Motor neuron (in vitro differentiated cells): Measurements from ENCODE around the gene RGS12. TPM values are rescaled to one million over a fixed set of nuclear protein-coding genes. Genes with fewer than 3 reads are reported as not detected.
A peak's percentile ranks its signal among the peaks of the same experiment; 100 is the strongest.

Experiments
- ATAC-seq, 8 experiments: fragments of 200-7000 bp; cut with Tn5 transposase; replicated peaks in 6 of 8; 2 replicates each; pipeline ENCODE4 v1.8.0; 2021; ENCODE audit warnings: mild to moderate bottlenecking in 8 of 8, moderate library complexity in 8 of 8
- H3K27ac ChIP-seq, 2 donors: fragments of 250-450 bp; sonication (Bioruptor Pico); 2 replicates each; pipeline ENCODE4 v1.9.0; 2021; ENCODE audit warnings: antibody characterized with exemption in 2 of 2, mild to moderate bottlenecking in 2 of 2, moderate library complexity in 1 of 2
- H3K4me1 ChIP-seq, 2 donors: fragments of 250-450 bp; sonication (Bioruptor Pico); replicated peaks in 1 of 2; 2 replicates each; pipeline ENCODE4 v1.6.1; 2021; ENCODE audit warnings: antibody characterized with exemption in 2 of 2, mild to moderate bottlenecking in 2 of 2, moderate library complexity in 1 of 2
- H3K4me3 ChIP-seq, 5 donors: fragments of 250-450 bp; sonication (Bioruptor Pico); 2 replicates each; pipeline ENCODE4 v1.9.0; 2021; ENCODE audit warnings: antibody characterized with exemption in 5 of 5, mild to moderate bottlenecking in 5 of 5, moderate library complexity in 4 of 5
- WGBS, 10 experiments: fragments of 450-650 bp; shearing (Covaris generic); methylation state at CpG; one replicate each; pipeline ENCODE4 v1.0.0; 2022; 5-methylcytosine and 5-hydroxymethylcytosine counted together
- in situ Hi-C, 9 experiments: fragments of 400-800 bp; cut with MboI; loops; one replicate each; pipeline ENCODE4 v1.15.0; 2021; ENCODE audit warnings: low sequenced_read_pairs in 9 of 9, low pct_unique_long_range_greater_than_20kb in 2 of 9; ENCODE audit not compliant: unreplicated experiment in 9 of 9
- total RNA-seq, 8 experiments: library from RNA; unstranded; fragments of 300-600 nt; gene quantifications; 2 replicates each; pipeline versions ENCODE4 v1.2.3 to v1.2.4, GENCODE V29; 2022

RGS12 gene
- total RNA-seq, 8 experiments from 2014 or later = 11.8 to 38.3 (median 26.2) TPM

- WGBS, 10 experiments = 71 to 100% (median 90%) methylated on average over 1 to 11 of the region's 29 CpGs; no CpG with 5 or more reads in 2 of the 10 experiments
- in situ Hi-C loops = no loop called here
- peak in 2 of 8 experiments; percentile 27 to 44 for ATAC-seq
- H3K27ac ChIP-seq = no peak overlapping the region
- no peaks in the 10 kb centered on the region for H3K4me1 ChIP-seq
- no peak overlapping the region for H3K4me3 ChIP-seq
Observed at GRCh38 chr4:3257556-3258482, 35.0 kb upstream of the RGS12 start.

GRCh38 chr4:3261411-3262207, 31.2 kb upstream of the RGS12 start:
- Histone ChIP-seq H3K27ac (no peak overlapping the region), H3K4me1 (peaks cover 0 to 4% of the 10 kb centered on the region in 2 donors), H3K4me3 (no peak overlapping the region)
- 50 to 98% (median 86%) methylated on average over 3 to 12 of the region's 35 CpGs; no CpG with 5 or more reads in 2 of the 10 experiments for WGBS, 10 experiments
- in situ Hi-C loops = no loop called here
- ATAC-seq = no peak

DNA sequence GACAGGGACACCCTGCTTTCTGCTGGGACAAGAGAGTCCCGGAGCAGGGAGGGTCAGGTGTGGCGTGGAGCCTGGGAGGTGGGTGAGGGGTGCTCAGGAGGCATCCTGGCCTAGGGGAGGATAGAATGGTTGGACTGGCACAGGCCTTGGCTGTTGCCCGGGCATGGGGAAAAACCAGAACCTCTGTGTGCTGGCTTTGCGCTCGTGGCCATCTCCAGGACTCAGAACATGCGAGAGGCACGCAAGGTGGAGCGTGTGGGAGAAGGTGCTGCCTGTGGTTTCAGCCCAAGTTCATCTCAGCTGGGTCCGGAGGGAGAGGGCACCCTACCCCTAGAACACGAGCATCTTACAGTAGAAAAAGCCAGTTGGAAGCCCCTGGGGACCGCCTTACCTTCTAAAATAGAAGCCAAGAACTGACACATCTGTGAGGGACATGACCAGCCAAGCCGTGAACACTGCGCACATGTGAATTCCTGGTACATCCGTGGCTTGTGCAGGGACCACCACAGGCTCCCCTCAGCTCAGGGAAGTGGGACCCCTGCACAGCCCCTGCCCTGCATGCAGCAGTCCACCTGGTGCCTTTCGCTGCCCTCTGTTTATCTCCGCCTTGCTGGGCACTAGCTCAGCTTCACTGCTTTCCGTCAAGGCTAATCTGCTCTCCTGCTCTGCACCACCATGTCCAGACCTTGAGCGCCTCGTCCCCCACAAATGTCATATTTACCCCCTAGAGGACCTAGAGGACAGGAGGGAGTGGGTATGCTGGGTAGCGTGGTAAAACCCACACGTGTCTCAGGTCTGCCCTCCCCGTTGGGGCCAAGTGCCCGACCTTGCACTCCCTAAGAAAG, 30.4 kb upstream of the RGS12 start:
- Histone ChIP-seq H3K27ac (no peak overlapping the region), H3K4me3 (no peak overlapping the region), H3K4me1 (peaks cover 0 to 4% of the 10 kb centered on the region in 2 donors)
- WGBS, 10 experiments = 54 to 93% (median 82%) methylated on average over 4 to 11 of the region's 23 CpGs; no CpG with 5 or more reads in 4 of the 10 experiments
- no peak for ATAC-seq
- in situ Hi-C loops = no loop called here

GRCh38 chr4:3263053-3263875, 29.6 kb upstream of the RGS12 start:
- no peak overlapping the region for H3K27ac ChIP-seq
- 53 to 89% (median 75%) methylated on average over 1 to 17 of the region's 28 CpGs for WGBS, 10 experiments
- no peak overlapping the region for H3K4me3 ChIP-seq
- in situ Hi-C loops = no loop called here
- peak in 1 of 8 experiments; percentile 45 for ATAC-seq
- peaks cover 0 to 4% of the 10 kb centered on the region in 2 donors for H3K4me1 ChIP-seq

GRCh38 chr4:3263876-3264193, 29.0 kb upstream of the RGS12 start:
- 33 to 92% (median 52%) methylated on average over 1 to 6 of the region's 6 CpGs for WGBS, 10 experiments
- Histone ChIP-seq H3K4me3 (no peak overlapping the region), H3K4me1 (peaks cover 0 to 4% of the 10 kb centered on the region in 2 donors), H3K27ac (no peak overlapping the region)
- ATAC-seq = peak in 1 of 8 experiments; percentile 89
- in situ Hi-C loops = no loop called here

DNA sequence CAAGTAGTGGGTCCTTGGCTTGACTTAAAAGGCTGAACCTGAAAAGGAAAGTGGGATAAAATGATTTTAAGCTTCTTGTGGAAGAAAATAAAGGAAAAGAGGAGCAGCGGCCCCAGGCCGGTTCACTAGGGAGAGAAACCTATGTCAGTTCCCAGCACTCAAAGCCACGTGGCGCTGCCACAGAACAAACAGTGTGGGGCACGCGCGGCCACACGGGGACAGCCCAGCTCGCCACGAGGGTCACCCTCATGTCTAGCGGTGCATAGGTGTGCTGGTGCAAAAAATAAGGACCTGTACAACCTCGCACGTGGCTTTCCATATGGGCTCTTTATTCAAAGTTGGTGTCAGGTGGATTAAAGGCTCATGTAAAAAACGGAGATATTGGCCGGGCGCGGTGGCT, 26.7 kb upstream of the RGS12 start:
- Histone ChIP-seq H3K4me3 (no peak overlapping the region), H3K4me1 (peaks cover 0 to 4% of the 10 kb centered on the region in 2 donors), H3K27ac (no peak overlapping the region)
- in situ Hi-C loops = no loop called here
- no peak for ATAC-seq
- 78 to 100% (median 91%) methylated on average over 2 to 11 of the region's 17 CpGs; no CpG with 5 or more reads in 4 of the 10 experiments for WGBS, 10 experiments

GRCh38 chr4:3267576-3268394, 25.0 kb upstream of the RGS12 start:
- 33 to 100% (median 85%) methylated on average over 1 to 9 of the region's 18 CpGs; no CpG with 5 or more reads in 4 of the 10 experiments for WGBS, 10 experiments
- in situ Hi-C loops = no loop called here
- no peak overlapping the region for H3K4me3 ChIP-seq
- H3K4me1 ChIP-seq = peaks cover 0 to 4% of the 10 kb centered on the region in 2 donors
- no peak overlapping the region for H3K27ac ChIP-seq
- ATAC-seq = peak in 3 of 8 experiments; percentile 25 to 63 (median 27)

DNA sequence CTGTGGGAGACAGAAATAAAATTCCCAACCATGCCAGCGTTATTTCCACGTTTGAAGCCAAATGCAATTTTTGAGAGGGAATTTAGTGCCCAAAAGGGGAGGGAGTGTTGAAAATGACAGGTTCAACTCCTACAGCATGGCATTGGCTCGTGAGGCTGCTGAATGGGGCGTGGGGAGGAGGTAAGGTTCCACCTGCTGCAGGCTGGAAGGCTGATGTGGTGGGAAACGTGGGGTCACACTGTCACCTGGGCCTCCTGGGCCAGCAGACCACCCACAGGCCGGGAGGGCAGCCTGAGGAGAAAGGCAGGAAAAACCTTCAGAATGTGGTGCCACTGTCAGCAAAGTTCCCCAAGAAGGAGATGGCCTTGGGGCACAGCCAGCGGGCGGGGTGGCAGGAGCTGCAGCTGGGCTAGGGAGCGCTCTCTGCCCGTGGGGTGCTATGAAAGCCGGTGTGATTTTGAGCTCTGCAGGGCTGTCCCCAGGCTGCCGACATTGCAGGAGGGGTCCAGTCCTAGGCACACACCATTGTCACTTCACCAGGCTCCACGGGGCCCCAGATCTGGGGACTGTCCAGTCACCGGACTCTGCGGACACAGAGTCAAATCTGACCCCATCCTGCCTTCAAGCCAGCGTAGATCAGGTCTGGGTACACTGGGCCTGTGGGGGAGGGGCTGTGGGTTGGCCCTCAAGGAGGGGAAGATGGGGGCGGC, 24.3 kb upstream of the RGS12 start:
- in situ Hi-C loops = no loop called here
- Histone ChIP-seq H3K27ac (no peak overlapping the region), H3K4me3 (no peak overlapping the region), H3K4me1 (peaks cover 0 to 1% of the 10 kb centered on the region in 2 donors)
- ATAC-seq = peak in 6 of 8 experiments; percentile 4 to 50 (median 30)
- 28 to 100% (median 79%) methylated on average over 1 to 5 of the region's 17 CpGs; no CpG with 5 or more reads in 5 of the 10 experiments for WGBS, 10 experiments

- H3K4me3 ChIP-seq = no peak overlapping the region
- peak in 4 of 8 experiments; percentile 21 to 41 (median 24) for ATAC-seq
- no peak overlapping the region for H3K27ac ChIP-seq
- in situ Hi-C loops = no loop called here
- no peaks in the 10 kb centered on the region for H3K4me1 ChIP-seq
- 20 to 93% (median 88%) methylated on average over 1 to 11 of the region's 25 CpGs; no CpG with 5 or more reads in 5 of the 10 experiments for WGBS, 10 experiments
Observed at GRCh38 chr4:3269105-3269927, 23.5 kb upstream of the RGS12 start.

- in situ Hi-C loops = no loop called here
- no peak overlapping the region for H3K27ac ChIP-seq
- ATAC-seq = peak in 2 of 8 experiments; percentile 32 to 53
Observed at GRCh38 chr4:3269991-3270611, 22.7 kb upstream of the RGS12 start.

More at GRCh38 chr4:3269991-3270611, 22.7 kb upstream of the RGS12 start:
- Histone ChIP-seq H3K4me3 (no peak overlapping the region), H3K4me1 (no peaks in the 10 kb centered on the region)
- WGBS, 10 experiments = 29 to 100% (median 86%) methylated on average over 1 to 6 of the region's 17 CpGs; no CpG with 5 or more reads in 3 of the 10 experiments
